GM08714 (cell line): ENCODE data around the gene SERPINB8.
"Not testable (repeated sequence)": the region's sequence is repeated elsewhere in the genome, so short reads cannot be mapped to it uniquely, and the experiment has no call there.

Source experiments
- H3K4me3 ChIP-seq: fragments of 200-500 bp; sonication (Bioruptor generic); 2 replicates; pipeline ENCODE4 v1.5.1; 2014; ENCODE audit warnings: mild to moderate bottlenecking, low read length, inconsistent platforms
- ZNF274 ChIP-seq: IDR thresholded peaks from 2 replicates; pipeline ENCODE4 v1.6.1; 2012; ENCODE audit warnings: mild to moderate bottlenecking, low read depth, low read length

Gene SERPINB8

GRCh38 chr18:63969942-63970808 is at the start of gene SERPINB8:
TSS of gene SERPINB8 (plus strand) at chr18:63970081. CDS start at chr18:63978309, 8,228 bp downstream.
- peak within 1 kb of the TSS; percentile 83 for H3K4me3 ChIP-seq
- TF ChIP-seq ZNF274, result no peak

GRCh38 chr18:63922049-63922448 is 47.8 kb upstream of the SERPINB8 start:
- H3K4me3 ChIP-seq, result no peak overlapping the region
- no peak for TF ChIP-seq ZNF274

- TF ChIP-seq ZNF274, result no peak
- H3K4me3 ChIP-seq, result no peak overlapping the region
Observed at GRCh38 chr18:63924551-63924950, 45.3 kb upstream of the SERPINB8 start.

- no peak for TF ChIP-seq ZNF274
- H3K4me3 ChIP-seq, result no peak overlapping the region
Observed at GRCh38 chr18:63928331-63928730, 41.5 kb upstream of the SERPINB8 start.

- not testable (repeated sequence) for H3K4me3 ChIP-seq
Observed at GRCh38 chr18:63929369-63929768, 40.5 kb upstream of the SERPINB8 start.

GRCh38 chr18:63930773-63931354 is 39.0 kb upstream of the SERPINB8 start:
- H3K4me3 ChIP-seq, result no peak overlapping the region
- no peak for TF ChIP-seq ZNF274

GRCh38 chr18:63936156-63936931 is 33.5 kb upstream of the SERPINB8 start:
- peak overlapping the region; percentile 64; the same call in 1 of the 2 replicates for H3K4me3 ChIP-seq

GRCh38 chr18:63936932-63937393 is 32.9 kb upstream of the SERPINB8 start:
- TF ChIP-seq ZNF274, result no peak
- H3K4me3 ChIP-seq, result peak overlapping the region; percentile 64; the same call in 1 of the 2 replicates

More at GRCh38 chr18:63936156-63936931, 33.5 kb upstream of the SERPINB8 start:
- TF ChIP-seq ZNF274, result no peak

GRCh38 chr18:63940008-63940407 is 29.9 kb upstream of the SERPINB8 start:
- H3K4me3 ChIP-seq, result no peak overlapping the region
- no peak for TF ChIP-seq ZNF274

- not testable (repeated sequence) for H3K4me3 ChIP-seq
Observed at GRCh38 chr18:63940543-63941050, 29.3 kb upstream of the SERPINB8 start.

GRCh38 chr18:63947051-63947790 is 22.7 kb upstream of the SERPINB8 start:
- no peak for TF ChIP-seq ZNF274
- H3K4me3 ChIP-seq, result no peak overlapping the region

- no peak for TF ChIP-seq ZNF274
- H3K4me3 ChIP-seq, result peak within 1 kb of the TSS; percentile 55
Observed at GRCh38 chr18:63949068-63949737, 20.7 kb upstream of the SERPINB8 start, which contains the start of gene HMSD. TSS of gene HMSD (plus strand) at chr18:63949301. CDS start at chr18:63953456, 4,155 bp downstream.

- no peak for TF ChIP-seq ZNF274
- peak overlapping the region; percentile 29; the same call in 1 of the 2 replicates for H3K4me3 ChIP-seq
Observed at GRCh38 chr18:63951302-63951705, 18.6 kb upstream of the SERPINB8 start.

GRCh38 chr18:63953811-63954210 is 16.1 kb upstream of the SERPINB8 start:
- TF ChIP-seq ZNF274, result no peak
- H3K4me3 ChIP-seq, result no peak overlapping the region
